Cardiac muscle cell (in vitro differentiated cells and primary cell): ENCODE measurements around the gene EML6. TPM values are rescaled to one million over a fixed set of nuclear protein-coding genes. Genes with fewer than 3 reads are reported as not detected.

ENCODE experiments used
- DNase-seq, 2 donors: peaks; one replicate each; pipeline versions ENCODE4 v3.0.0 to v3.0.0-alpha.2; 2010 to 2017; ENCODE audit warnings: low read depth in 1 of 2, low spot score in 1 of 2
- H3K27ac ChIP-seq: fragments of 200-600 bp; sonication (generic); 2 replicates; pipeline ENCODE4 v1.5.1; 2016
- H3K27me3 ChIP-seq: fragments of 200-600 bp; sonication (generic); 2 replicates; pipeline ENCODE4 v1.6.0; 2016; ENCODE audit warnings: control low read depth
- H3K36me3 ChIP-seq: fragments of 200-600 bp; sonication (generic); 2 replicates; pipeline ENCODE4 v1.5.1; 2016; ENCODE audit warnings: control low read depth
- H3K4me1 ChIP-seq: fragments of 200-600 bp; sonication (generic); 2 replicates; pipeline ENCODE4 v1.8.1; 2017; ENCODE audit warnings: low read depth, mild to moderate bottlenecking, mixed run types
- H3K4me3 ChIP-seq: fragments of 200-600 bp; sonication (generic); 2 replicates; pipeline ENCODE4 v1.5.1; 2016; ENCODE audit warnings: mild to moderate bottlenecking
- H3K9me3 ChIP-seq: fragments of 200-600 bp; sonication (generic); 2 replicates; pipeline ENCODE4 v1.5.1; 2017; ENCODE audit warnings: low read depth, mild to moderate bottlenecking, control low read depth
- CTCF ChIP-seq: IDR thresholded peaks from 2 replicates; pipeline ENCODE4 v1.5.1; 2012; ENCODE audit warnings: low read depth, mild to moderate bottlenecking, low read length
- polyA plus RNA-seq: library from polyadenylated mRNA; unstranded; fragments of >200 nt; fragmentation: Nextera tagmentation; extraction: Ambion mirVana; gene quantifications from 2 replicates; pipeline ENCODE4 v1.2.1, GENCODE V29; 2016
- total RNA-seq: library from RNA; depleted of rRNA; stranded (reverse); fragments of >200 nt; gene quantifications from 2 replicates; pipeline ENCODE4 v1.2.3, GENCODE V29; 2016

EML6 gene
- total and polyA plus RNA-seq, 2 experiments from 2014 or later: 0.89 to 1.3 TPM

GRCh38 chr2:54767921-54768320, 44.5 kb downstream of the EML6 start:
- H3K4me1 ChIP-seq: no peaks in the 10 kb centered on the region
- H3K9me3 ChIP-seq: no peaks in the 10 kb centered on the region
- H3K4me3 ChIP-seq: no peak overlapping the region
- no peaks in the 10 kb centered on the region for H3K27me3 ChIP-seq
- TF ChIP-seq CTCF: no peak
- H3K27ac ChIP-seq: no peak overlapping the region
- H3K36me3 ChIP-seq: no peaks in the 10 kb centered on the region
- DNase-seq: peak in 1 of 2 donors; percentile 38

- Histone ChIP-seq H3K9me3 (no peaks in the 10 kb centered on the region), H3K36me3 (no peaks in the 10 kb centered on the region), H3K4me3 (no peak overlapping the region), H3K27ac (no peak overlapping the region), H3K4me1 (no peaks in the 10 kb centered on the region), H3K27me3 (no peaks in the 10 kb centered on the region)
- DNase-seq: no peak
- TF ChIP-seq CTCF: no peak
Measured at GRCh38 chr2:54768772-54769428, 45.4 kb downstream of the EML6 start.

- Histone ChIP-seq H3K36me3 (no peaks in the 10 kb centered on the region), H3K9me3 (no peaks in the 10 kb centered on the region), H3K4me3 (no peak overlapping the region), H3K4me1 (no peaks in the 10 kb centered on the region), H3K27ac (no peak overlapping the region), H3K27me3 (no peaks in the 10 kb centered on the region)
- TF ChIP-seq CTCF: no peak
- DNase-seq: no peak
Measured at GRCh38 chr2:54770211-54770610, 46.7 kb downstream of the EML6 start.

GRCh38 chr2:54770676-54771075, 47.2 kb downstream of the EML6 start:
- no peak for DNase-seq
- Histone ChIP-seq H3K27ac (no peak overlapping the region), H3K27me3 (no peaks in the 10 kb centered on the region), H3K36me3 (no peaks in the 10 kb centered on the region), H3K4me1 (no peaks in the 10 kb centered on the region), H3K9me3 (no peaks in the 10 kb centered on the region), H3K4me3 (no peak overlapping the region)
- no peak for TF ChIP-seq CTCF

GRCh38 chr2:54771166-54771885, 47.9 kb downstream of the EML6 start:
- no peaks in the 10 kb centered on the region for H3K9me3 ChIP-seq
- no peaks in the 10 kb centered on the region for H3K36me3 ChIP-seq
- H3K27ac ChIP-seq: no peak overlapping the region
- no peaks in the 10 kb centered on the region for H3K4me1 ChIP-seq
- DNase-seq: peak in 1 of 2 donors; percentile 15
- no peak for TF ChIP-seq CTCF
- no peak overlapping the region for H3K4me3 ChIP-seq
- no peaks in the 10 kb centered on the region for H3K27me3 ChIP-seq
